Measurements from ENCODE around the gene ZWILCH.
"Not testable (repeated sequence)": the region's sequence is repeated elsewhere in the genome, so short reads cannot be mapped to it uniquely, and the experiment has no call there.

ZWILCH gene

GRCh38 chr15:66502491-66502890 is 2.6 kb upstream of the ZWILCH start:
- Histone ChIP-seq H3K4me1 (ENCODE audit: control insufficient read depth in 2 of 2, insufficient read depth in 2 of 2, low read length in 2 of 2) (peaks cover 21 to 26% of the 10 kb centered on the region in 2 donors), H3K9ac (ENCODE audit: low read depth in 1 of 2, low read length in 2 of 2) (no peak overlapping the region), H3K36me3 (ENCODE audit: control insufficient read depth in 2 of 2, insufficient read depth in 2 of 2, low read length in 2 of 2) (peaks cover 46 to 53% of the 10 kb centered on the region in 2 donors), H3K4me3 (ENCODE audit: low read length in 2 of 2) (peak overlapping the region in 1 of 2 donors; percentile 16), H3K9me3 (ENCODE audit: control insufficient read depth in 2 of 2, low read length in 2 of 2) (no peaks in the 10 kb centered on the region), H3K27me3 (ENCODE audit: control insufficient read depth in 2 of 2, insufficient read depth in 2 of 2, low read length in 2 of 2) (no peaks in the 10 kb centered on the region), H3K27ac (ENCODE audit: low read depth in 2 of 2, low read length in 2 of 2) (no peak overlapping the region)

- H3K27me3 ChIP-seq (ENCODE audit: control insufficient read depth in 2 of 2, insufficient read depth in 2 of 2, low read length in 2 of 2); H3K27ac ChIP-seq (ENCODE audit: low read depth in 2 of 2, low read length in 2 of 2); H3K9me3 ChIP-seq (ENCODE audit: control insufficient read depth in 2 of 2, low read length in 2 of 2): not testable (repeated sequence)
- Histone ChIP-seq H3K36me3 (ENCODE audit: control insufficient read depth in 2 of 2, insufficient read depth in 2 of 2, low read length in 2 of 2) (peaks cover 46 to 50% of the 10 kb centered on the region in 2 donors), H3K4me3 (ENCODE audit: low read length in 2 of 2) (peak overlapping the region; percentile 100), H3K9ac (ENCODE audit: low read depth in 1 of 2, low read length in 2 of 2) (peak overlapping the region; percentile 98 to 99), H3K4me1 (ENCODE audit: control insufficient read depth in 2 of 2, insufficient read depth in 2 of 2, low read length in 2 of 2) (peaks cover 21 to 22% of the 10 kb centered on the region in 2 donors)
Measured at GRCh38 chr15:66503041-66503648, 2.0 kb upstream of the ZWILCH start.

DNA sequence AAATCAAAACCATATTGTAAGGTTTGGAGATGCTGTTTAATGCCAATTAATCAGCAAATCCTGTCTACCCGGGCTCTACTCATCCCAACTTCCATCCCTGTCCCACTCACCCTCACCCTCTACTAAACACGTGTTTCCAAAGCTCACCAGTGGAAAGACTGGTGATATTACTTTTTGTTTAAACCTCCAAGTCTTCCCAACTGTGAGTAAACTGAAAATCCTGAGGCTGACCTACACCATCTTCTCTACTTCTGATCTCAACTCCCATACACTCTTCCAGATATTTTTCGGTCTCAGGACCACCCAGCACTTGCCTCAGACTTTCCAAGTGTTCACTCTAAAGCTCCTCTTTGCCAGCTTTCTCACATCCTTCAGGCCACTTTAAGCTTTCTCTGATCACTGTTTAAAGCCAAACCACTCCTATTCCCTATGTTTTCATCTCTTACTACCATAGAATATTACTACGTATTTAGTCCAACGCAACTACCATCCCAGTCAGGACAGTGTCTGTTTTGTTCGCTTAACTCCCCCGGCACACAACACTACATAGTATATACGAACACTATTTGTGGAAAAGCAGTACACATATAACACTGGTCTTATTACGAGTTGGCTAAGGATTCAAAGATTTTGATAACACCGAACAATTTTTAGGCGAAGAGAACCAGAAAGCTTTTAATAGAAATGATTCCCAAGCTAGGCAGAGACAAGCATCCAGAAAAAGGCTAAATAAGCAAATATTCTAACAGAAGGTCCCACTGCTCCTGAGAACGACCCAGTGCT is 1.2 kb upstream of the ZWILCH start:
- H3K27ac ChIP-seq (ENCODE audit: low read depth in 2 of 2, low read length in 2 of 2): peak overlapping the region; percentile 89 to 93
- peak overlapping the region; percentile 98 to 99 for H3K9ac ChIP-seq (ENCODE audit: low read depth in 1 of 2, low read length in 2 of 2)
- peak overlapping the region; percentile 100 for H3K4me3 ChIP-seq (ENCODE audit: low read length in 2 of 2)
- no peaks in the 10 kb centered on the region for H3K27me3 ChIP-seq (ENCODE audit: control insufficient read depth in 2 of 2, insufficient read depth in 2 of 2, low read length in 2 of 2)
- peaks cover 21% of the 10 kb centered on the region in 2 donors for H3K4me1 ChIP-seq (ENCODE audit: control insufficient read depth in 2 of 2, insufficient read depth in 2 of 2, low read length in 2 of 2)
- H3K36me3 ChIP-seq (ENCODE audit: control insufficient read depth in 2 of 2, insufficient read depth in 2 of 2, low read length in 2 of 2): peaks cover 39 to 41% of the 10 kb centered on the region in 2 donors
- H3K9me3 ChIP-seq (ENCODE audit: control insufficient read depth in 2 of 2, low read length in 2 of 2): no peaks in the 10 kb centered on the region

- Histone ChIP-seq H3K4me1 (ENCODE audit: control insufficient read depth in 2 of 2, insufficient read depth in 2 of 2, low read length in 2 of 2) (peaks cover 21% of the 10 kb centered on the region in 2 donors), H3K9me3 (ENCODE audit: control insufficient read depth in 2 of 2, low read length in 2 of 2) (no peaks in the 10 kb centered on the region), H3K36me3 (ENCODE audit: control insufficient read depth in 2 of 2, insufficient read depth in 2 of 2, low read length in 2 of 2) (peaks cover 26 to 28% of the 10 kb centered on the region in 2 donors), H3K4me3 (ENCODE audit: low read length in 2 of 2) (peak overlapping the region; percentile 100), H3K27me3 (ENCODE audit: control insufficient read depth in 2 of 2, insufficient read depth in 2 of 2, low read length in 2 of 2) (no peaks in the 10 kb centered on the region), H3K9ac (ENCODE audit: low read depth in 1 of 2, low read length in 2 of 2) (peak overlapping the region; percentile 98 to 99), H3K27ac (ENCODE audit: low read depth in 2 of 2, low read length in 2 of 2) (peak overlapping the region; percentile 89 to 93)
Measured at GRCh38 chr15:66505430-66505811, 295 bp downstream of the ZWILCH start.

- H3K36me3 ChIP-seq (ENCODE audit: control insufficient read depth in 2 of 2, insufficient read depth in 2 of 2, low read length in 2 of 2): peaks cover 22 to 24% of the 10 kb centered on the region in 2 donors
- peak overlapping the region; percentile 89 to 93 for H3K27ac ChIP-seq (ENCODE audit: low read depth in 2 of 2, low read length in 2 of 2)
- no peaks in the 10 kb centered on the region for H3K27me3 ChIP-seq (ENCODE audit: control insufficient read depth in 2 of 2, insufficient read depth in 2 of 2, low read length in 2 of 2)
- peak overlapping the region; percentile 98 to 99 for H3K9ac ChIP-seq (ENCODE audit: low read depth in 1 of 2, low read length in 2 of 2)
- H3K4me3 ChIP-seq (ENCODE audit: low read length in 2 of 2): peak overlapping the region; percentile 100
- H3K4me1 ChIP-seq (ENCODE audit: control insufficient read depth in 2 of 2, insufficient read depth in 2 of 2, low read length in 2 of 2): peaks cover 21% of the 10 kb centered on the region in 2 donors
- H3K9me3 ChIP-seq (ENCODE audit: control insufficient read depth in 2 of 2, low read length in 2 of 2): no peaks in the 10 kb centered on the region
Measured at GRCh38 chr15:66505818-66506217, 692 bp downstream of the ZWILCH start.

GRCh38 chr15:66508293-66508883 is 3.3 kb downstream of the ZWILCH start:
- Histone ChIP-seq H3K9ac (ENCODE audit: low read depth in 1 of 2, low read length in 2 of 2) (no peak overlapping the region), H3K27ac (ENCODE audit: low read depth in 2 of 2, low read length in 2 of 2) (no peak overlapping the region), H3K9me3 (ENCODE audit: control insufficient read depth in 2 of 2, low read length in 2 of 2) (no peaks in the 10 kb centered on the region), H3K27me3 (ENCODE audit: control insufficient read depth in 2 of 2, insufficient read depth in 2 of 2, low read length in 2 of 2) (no peaks in the 10 kb centered on the region), H3K4me1 (ENCODE audit: control insufficient read depth in 2 of 2, insufficient read depth in 2 of 2, low read length in 2 of 2) (peaks cover 13 to 14% of the 10 kb centered on the region in 2 donors), H3K36me3 (ENCODE audit: control insufficient read depth in 2 of 2, insufficient read depth in 2 of 2, low read length in 2 of 2) (no peaks in the 10 kb centered on the region), H3K4me3 (ENCODE audit: low read length in 2 of 2) (no peak overlapping the region)

GRCh38 chr15:66514586-66514985 is 9.5 kb downstream of the ZWILCH start:
- Histone ChIP-seq H3K36me3 (ENCODE audit: control insufficient read depth in 2 of 2, insufficient read depth in 2 of 2, low read length in 2 of 2) (peaks cover 8 to 13% of the 10 kb centered on the region in 2 donors), H3K4me3 (ENCODE audit: low read length in 2 of 2) (no peak overlapping the region), H3K4me1 (ENCODE audit: control insufficient read depth in 2 of 2, insufficient read depth in 2 of 2, low read length in 2 of 2) (no peaks in the 10 kb centered on the region), H3K27ac (ENCODE audit: low read depth in 2 of 2, low read length in 2 of 2) (no peak overlapping the region), H3K27me3 (ENCODE audit: control insufficient read depth in 2 of 2, insufficient read depth in 2 of 2, low read length in 2 of 2) (no peaks in the 10 kb centered on the region), H3K9ac (ENCODE audit: low read depth in 1 of 2, low read length in 2 of 2) (no peak overlapping the region), H3K9me3 (ENCODE audit: control insufficient read depth in 2 of 2, low read length in 2 of 2) (no peaks in the 10 kb centered on the region)

DNA sequence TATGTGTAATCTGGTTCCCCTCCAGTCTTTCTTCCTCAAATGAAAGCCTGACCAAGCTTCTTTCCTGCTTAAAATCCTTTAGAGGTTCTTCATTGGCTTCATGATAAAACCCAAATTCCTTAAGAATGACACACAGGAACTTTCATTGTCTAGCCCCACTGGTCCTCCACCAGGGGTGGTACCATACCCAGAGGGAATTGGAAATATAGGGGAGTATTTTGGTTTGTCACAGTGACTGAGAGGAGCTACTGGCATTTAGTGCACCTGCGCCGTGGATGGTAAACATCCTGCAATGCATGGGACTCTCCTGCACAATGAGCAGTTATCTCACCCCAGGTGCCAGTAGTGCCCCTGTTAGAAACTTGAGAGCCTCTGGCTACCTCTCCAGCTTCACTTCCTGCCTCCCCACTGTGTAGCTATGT is 10.8 kb downstream of the ZWILCH start:
- no peaks in the 10 kb centered on the region for H3K27me3 ChIP-seq (ENCODE audit: control insufficient read depth in 2 of 2, insufficient read depth in 2 of 2, low read length in 2 of 2)
- no peak overlapping the region for H3K9ac ChIP-seq (ENCODE audit: low read depth in 1 of 2, low read length in 2 of 2)
- H3K4me3 ChIP-seq (ENCODE audit: low read length in 2 of 2): no peak overlapping the region
- H3K36me3 ChIP-seq (ENCODE audit: control insufficient read depth in 2 of 2, insufficient read depth in 2 of 2, low read length in 2 of 2): peaks cover 8 to 13% of the 10 kb centered on the region in 2 donors
- no peaks in the 10 kb centered on the region for H3K9me3 ChIP-seq (ENCODE audit: control insufficient read depth in 2 of 2, low read length in 2 of 2)
- no peak overlapping the region for H3K27ac ChIP-seq (ENCODE audit: low read depth in 2 of 2, low read length in 2 of 2)
- no peaks in the 10 kb centered on the region for H3K4me1 ChIP-seq (ENCODE audit: control insufficient read depth in 2 of 2, insufficient read depth in 2 of 2, low read length in 2 of 2)

DNA sequence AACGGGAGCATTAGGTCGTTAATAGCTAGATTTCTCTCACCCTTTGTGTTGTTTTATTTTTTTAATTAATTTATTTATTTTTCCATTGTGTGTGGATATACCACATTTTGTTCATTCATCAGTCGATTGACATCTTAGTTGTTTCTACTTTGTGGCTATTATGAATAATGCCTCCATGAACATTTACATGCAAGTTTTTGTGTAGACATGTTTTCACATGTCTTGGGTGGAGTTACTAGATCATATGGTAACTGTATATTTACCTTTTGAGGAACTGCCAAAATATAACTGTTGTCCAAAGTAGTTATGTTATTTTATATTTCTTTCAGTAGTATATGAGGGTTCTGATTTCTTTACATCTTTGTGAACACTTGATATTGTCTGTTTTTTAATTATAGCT is 18.8 kb downstream of the ZWILCH start:
- Histone ChIP-seq H3K27ac (ENCODE audit: low read depth in 2 of 2, low read length in 2 of 2) (no peak overlapping the region), H3K4me3 (ENCODE audit: low read length in 2 of 2) (no peak overlapping the region), H3K9me3 (ENCODE audit: control insufficient read depth in 2 of 2, low read length in 2 of 2) (no peaks in the 10 kb centered on the region), H3K27me3 (ENCODE audit: control insufficient read depth in 2 of 2, insufficient read depth in 2 of 2, low read length in 2 of 2) (no peaks in the 10 kb centered on the region), H3K4me1 (ENCODE audit: control insufficient read depth in 2 of 2, insufficient read depth in 2 of 2, low read length in 2 of 2) (no peaks in the 10 kb centered on the region), H3K36me3 (ENCODE audit: control insufficient read depth in 2 of 2, insufficient read depth in 2 of 2, low read length in 2 of 2) (peaks cover 3 to 5% of the 10 kb centered on the region in 2 donors), H3K9ac (ENCODE audit: low read depth in 1 of 2, low read length in 2 of 2) (no peak overlapping the region)

GRCh38 chr15:66524838-66525237 is 19.7 kb downstream of the ZWILCH start:
- peaks cover 3 to 9% of the 10 kb centered on the region in 2 donors for H3K36me3 ChIP-seq (ENCODE audit: control insufficient read depth in 2 of 2, insufficient read depth in 2 of 2, low read length in 2 of 2)
- no peak overlapping the region for H3K4me3 ChIP-seq (ENCODE audit: low read length in 2 of 2)
- no peaks in the 10 kb centered on the region for H3K27me3 ChIP-seq (ENCODE audit: control insufficient read depth in 2 of 2, insufficient read depth in 2 of 2, low read length in 2 of 2)
- H3K9me3 ChIP-seq (ENCODE audit: control insufficient read depth in 2 of 2, low read length in 2 of 2): no peaks in the 10 kb centered on the region
- H3K9ac ChIP-seq (ENCODE audit: low read depth in 1 of 2, low read length in 2 of 2): no peak overlapping the region
- H3K27ac ChIP-seq (ENCODE audit: low read depth in 2 of 2, low read length in 2 of 2): no peak overlapping the region
- H3K4me1 ChIP-seq (ENCODE audit: control insufficient read depth in 2 of 2, insufficient read depth in 2 of 2, low read length in 2 of 2): no peaks in the 10 kb centered on the region

All from mucosa of rectum (tissue), 2 donors.